Pulmonary artery endothelial cell (primary cell): Measurements from ENCODE around the gene DBN1. TPM values are rescaled to one million over a fixed set of nuclear protein-coding genes. Genes with fewer than 3 reads are reported as not detected.

Source experiments
- DNase-seq: peaks from one replicate; pipeline ENCODE4 v3.0.0-alpha.2; 2011; ENCODE audit warnings: low read depth, low spot score
- total RNA-seq: library from RNA; depleted of rRNA; stranded (reverse); fragments of >200 nt; gene quantifications from 2 replicates; pipeline ENCODE4 v1.2.3, GENCODE V29; 2014

The DBN1 gene
- total RNA-seq, 1 donor from 2014 or later = 201 TPM

- no peak for DNase-seq
These were observed 31.6 kb upstream of the DBN1 start for GRCh38 chr5:177505075-177505474.

- no peak for DNase-seq
These were observed 30.9 kb upstream of the DBN1 start for GRCh38 chr5:177504086-177505056.

DNA sequence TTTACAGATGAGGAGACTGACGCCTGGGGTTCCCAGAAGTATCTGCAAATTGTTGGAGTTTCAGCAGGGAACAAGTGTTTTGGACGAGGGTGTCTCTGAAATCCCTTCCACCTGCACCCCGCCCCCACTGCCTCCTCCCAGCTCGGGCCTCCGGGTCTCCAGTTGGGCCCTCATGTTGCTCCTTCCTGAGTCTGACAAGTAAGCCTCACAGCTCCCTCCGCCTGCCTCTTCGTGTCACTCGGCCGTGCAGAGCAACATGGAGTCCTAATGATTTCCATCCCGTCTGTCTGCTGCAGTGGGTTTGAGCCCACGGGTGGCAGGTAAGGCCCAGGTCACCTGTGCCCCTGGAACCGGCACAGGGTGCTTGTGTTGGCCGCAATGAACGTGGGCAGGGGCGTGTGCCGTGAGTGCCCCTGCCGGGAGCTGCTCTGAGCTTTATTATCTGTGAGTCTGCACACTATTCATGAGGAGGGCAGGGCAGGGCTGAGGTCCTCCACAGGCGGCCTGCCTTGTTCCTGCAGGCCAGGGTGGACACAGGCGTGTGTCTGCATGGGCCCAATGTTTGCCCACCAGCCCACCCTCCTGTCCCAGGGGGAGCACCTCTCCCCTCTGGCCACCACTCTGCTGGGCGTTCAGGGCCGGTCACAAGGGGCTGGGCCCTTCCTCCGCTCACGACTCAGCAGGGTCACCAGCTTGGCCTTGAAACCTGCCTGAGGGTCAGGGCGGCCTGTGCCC is 30.1 kb upstream of the DBN1 start:
- DNase-seq = no peak

- DNase-seq = no peak
These were observed 29.5 kb upstream of the DBN1 start for GRCh38 chr5:177502886-177503285.

GRCh38 chr5:177501874-177502678 is 28.6 kb upstream of the DBN1 start:
- no peak for DNase-seq

DNA sequence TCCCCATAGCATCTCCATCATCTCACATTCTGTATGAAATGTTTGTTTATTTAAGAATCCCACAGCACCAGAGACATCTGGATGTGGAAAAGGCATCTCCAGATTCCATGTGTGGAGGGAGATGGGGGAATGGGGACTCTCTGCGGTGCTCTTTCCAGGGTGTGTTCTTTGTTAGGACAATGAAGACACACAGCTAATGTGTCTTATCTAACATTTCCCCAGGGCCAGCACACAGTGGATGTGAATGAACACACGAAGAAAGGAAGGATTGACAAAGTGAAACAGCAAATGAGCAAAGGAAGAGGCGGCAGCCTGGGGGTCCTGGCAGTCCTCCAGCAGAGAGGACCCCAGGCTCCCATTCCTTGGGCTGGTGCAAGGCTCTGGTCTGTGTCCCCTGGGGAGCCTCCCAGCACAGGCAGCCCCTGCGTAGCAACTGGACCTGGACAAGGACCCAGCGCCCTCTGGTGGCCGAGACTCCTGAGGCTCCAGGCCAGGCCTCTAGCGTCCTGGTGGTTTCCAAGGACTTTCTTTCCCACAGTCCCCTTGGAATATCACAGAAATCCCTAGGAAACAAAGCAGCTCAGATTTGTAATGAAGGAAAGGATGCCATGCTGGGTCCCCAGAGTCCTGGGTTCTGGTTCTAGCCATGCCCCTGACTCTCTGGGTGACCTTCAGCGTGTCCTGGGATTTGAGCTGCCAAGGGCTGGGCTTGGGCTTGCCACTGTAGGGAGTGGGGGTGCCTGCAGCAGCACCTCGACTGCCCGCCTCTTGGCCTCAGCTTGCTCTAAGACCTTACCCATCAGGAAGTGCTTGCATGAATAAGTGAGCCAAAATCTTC is 27.5 kb upstream of the DBN1 start:
- no peak for DNase-seq

DNA sequence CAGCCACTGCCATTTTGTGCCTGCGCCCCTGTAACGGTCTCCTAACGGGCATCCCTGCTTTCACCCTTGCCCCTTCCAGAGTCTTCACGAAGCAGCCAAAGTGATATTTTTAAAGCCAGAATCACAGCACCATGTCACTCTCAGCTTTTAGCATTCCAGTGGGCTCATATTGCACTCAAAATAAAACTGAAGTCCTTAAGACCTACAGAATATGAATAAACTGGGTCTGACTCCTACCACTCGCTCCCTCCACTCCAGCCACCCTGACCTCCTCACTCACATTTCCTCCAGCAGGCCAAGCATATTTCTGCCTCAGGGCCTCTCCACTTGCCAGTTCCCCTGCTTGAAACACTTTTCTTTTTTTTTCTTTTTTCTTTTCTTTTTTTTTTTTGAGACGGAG is 26.4 kb upstream of the DBN1 start:
- DNase-seq = no peak

GRCh38 chr5:177498013-177498787 is 24.8 kb upstream of the DBN1 start:
- no peak for DNase-seq

DNA sequence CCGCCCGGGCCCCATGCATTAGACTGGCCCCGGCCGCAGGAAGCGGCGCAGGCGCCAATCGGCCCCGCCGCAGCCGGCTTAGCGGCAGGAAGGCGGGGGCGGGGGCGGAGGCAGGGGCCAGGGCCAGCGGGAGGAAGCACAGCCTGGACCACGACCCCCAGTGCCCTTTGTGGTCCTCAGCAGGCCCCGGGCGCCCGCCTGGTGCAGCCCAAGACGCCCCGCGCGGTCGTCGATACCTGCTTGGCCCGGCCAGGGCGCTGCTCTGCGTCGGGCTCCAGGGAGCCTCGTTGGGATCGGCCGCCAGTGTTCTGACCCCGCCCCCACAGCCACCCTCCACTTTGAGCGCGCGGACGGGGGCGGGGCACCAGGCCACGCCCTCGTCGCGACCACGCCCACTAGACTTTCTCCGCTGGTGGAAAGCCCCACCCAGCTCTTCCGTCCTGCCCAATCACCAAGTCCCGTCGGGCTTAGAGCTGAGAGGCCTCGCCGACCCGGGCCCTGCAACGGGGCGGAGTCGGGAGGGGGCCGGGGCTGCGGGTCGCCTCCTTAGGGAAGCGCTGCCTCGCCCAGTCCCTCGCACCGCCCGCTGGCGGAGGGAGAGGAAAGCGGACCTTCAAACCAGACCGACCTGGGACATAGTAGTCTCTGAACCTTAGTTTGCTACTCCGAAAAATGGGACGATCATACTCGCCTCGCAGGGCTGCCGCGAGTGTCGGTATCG is 24.0 kb upstream of the DBN1 start, which contains the start of gene PDLIM7:
TSS of gene PDLIM7 (minus strand) at position 313 of the 721 bp plus-strand sequence. CDS start 1,092 bp downstream, outside the sequence.
- peak; percentile 85 for DNase-seq

DNA sequence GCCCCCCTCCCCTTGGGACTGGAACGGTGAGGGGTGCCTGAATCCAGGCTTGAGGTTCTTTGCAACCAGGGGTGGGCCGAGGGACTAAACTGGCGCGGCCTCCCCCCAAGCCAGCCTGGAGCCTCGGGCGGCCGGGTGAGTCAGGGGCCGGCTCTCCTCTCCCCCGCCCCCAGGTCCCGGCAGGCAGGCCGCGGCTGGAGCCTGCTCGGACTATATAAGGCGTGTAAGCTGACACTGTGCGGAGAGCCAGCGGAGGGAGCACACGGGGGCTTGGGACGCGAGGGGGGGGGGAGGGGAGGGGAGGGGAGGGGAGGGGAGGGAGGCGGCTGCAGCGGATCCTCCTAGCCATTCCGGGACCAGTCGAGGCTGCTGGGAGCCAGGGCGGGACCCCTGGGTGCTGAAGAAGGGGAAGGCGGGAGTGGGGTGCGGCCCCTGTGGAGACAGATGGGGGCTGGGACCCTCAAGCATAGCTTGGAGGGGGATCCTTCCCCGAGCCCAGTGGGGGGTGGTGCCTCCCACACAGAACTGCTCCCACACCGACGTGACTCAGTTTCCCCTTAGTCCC is 23.4 kb upstream of the DBN1 start:
- peak; percentile 75 for DNase-seq

- no peak for DNase-seq
These were observed 22.8 kb upstream of the DBN1 start for GRCh38 chr5:177496070-177496726.

- peak; percentile 57 for DNase-seq
These were observed 22.0 kb upstream of the DBN1 start for GRCh38 chr5:177495243-177496060.

DNA sequence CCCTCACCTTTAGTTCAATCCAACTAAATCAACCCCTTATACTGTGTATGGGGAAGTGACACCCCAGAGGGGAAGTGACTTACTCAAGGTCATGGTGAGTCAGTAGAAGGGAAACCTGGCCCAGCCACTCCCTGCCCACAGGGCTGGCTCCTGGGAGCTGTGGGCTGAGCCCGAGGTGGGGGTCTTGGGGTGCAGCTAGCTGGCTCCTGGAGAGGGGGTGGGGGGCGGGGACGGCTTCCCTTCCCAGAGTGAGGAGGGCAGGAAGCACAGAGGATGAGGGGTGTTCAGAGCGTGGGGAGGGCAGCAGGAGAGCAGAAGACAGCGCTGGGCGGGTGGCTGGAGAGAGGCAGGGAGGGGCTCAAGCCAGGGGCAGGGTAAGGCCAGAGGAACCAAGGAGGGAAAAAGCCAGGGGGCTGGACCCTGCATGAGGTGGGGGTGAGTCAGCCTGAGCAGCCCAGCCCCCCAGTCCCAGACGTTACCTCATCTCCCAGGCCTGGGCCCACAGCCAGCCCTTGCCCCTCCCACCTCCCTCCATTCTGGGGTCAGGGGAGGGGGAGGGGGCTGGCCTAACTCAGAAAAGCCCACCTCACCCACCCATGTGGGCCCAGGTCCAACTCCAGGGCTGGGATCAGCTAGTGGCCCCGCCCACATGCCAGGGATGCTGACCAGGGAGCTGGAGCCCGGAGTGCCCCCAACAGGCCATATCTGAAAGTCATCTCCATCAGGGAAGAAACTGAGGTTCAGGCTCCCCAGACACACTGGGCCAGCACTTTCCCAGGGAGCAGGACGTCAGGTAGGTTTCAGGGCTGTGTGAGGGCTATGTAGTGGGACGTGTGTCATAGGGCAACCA is 21.1 kb upstream of the DBN1 start:
- peak; percentile 78 for DNase-seq

DNA sequence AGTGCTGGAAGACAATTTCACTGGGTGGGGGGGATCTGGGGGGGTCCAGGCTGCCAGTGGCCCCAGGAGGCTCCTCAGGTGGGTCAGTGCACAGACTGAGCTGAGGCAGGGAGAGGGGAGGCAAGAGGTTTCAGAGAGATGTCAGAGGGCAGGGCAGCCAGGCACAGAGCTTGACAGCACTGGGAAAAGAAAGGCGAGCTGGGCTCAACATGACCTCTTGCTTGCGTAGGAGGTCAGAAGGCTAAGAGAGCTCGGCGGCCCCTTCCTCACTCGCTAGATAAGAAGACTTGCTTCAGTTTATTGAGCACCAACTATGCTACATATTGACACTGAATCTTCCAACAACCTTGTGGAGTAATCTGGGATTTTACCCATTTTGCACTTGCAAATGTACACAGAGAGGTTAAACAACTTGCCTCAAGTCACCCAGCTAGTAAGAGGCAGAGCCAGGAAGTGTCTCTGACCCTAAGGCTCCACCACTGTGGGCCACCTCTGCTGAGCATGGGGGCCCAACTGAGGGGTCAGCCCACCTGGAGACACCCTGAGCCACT is 20.4 kb upstream of the DBN1 start:
- no peak for DNase-seq

GRCh38 chr5:177492841-177493240 is 19.4 kb upstream of the DBN1 start:
- DNase-seq = no peak
